Measurements from ENCODE around the gene RNMT. TPM values are rescaled to one million over a fixed set of nuclear protein-coding genes. Genes with fewer than 3 reads are reported as not detected.

RNMT gene
- polyA plus RNA-seq, 1 donor from 2014 or later, result 29.8 TPM

Small RNA genes lying within 50 kb of the gene (small RNA-seq; reads per million reads assigned to genes)
- gene AP001525.1, result 0 reads per million in 3 experiments
- 0 reads per million in 3 experiments for gene RN7SL362P

Other genes starting within 250 kb of the RNMT start
- 9.6 and 11.5 TPM in 2 replicates for gene FAM210A, start 115 bp upstream of the RNMT start, polyA plus RNA-seq
- not detected in 2 replicates for gene MC5R, start 97.5 kb downstream of the RNMT start, polyA plus RNA-seq
- not detected in 2 replicates for gene MC2R, start 188.9 kb downstream of the RNMT start, polyA plus RNA-seq